Naive thymus-derived CD8-positive, alpha-beta T cell (primary cell): ENCODE results near the gene FAF1. TPM values are rescaled to one million over a fixed set of nuclear protein-coding genes. Genes with fewer than 3 reads are reported as not detected.
A peak's percentile ranks its signal among the peaks of the same experiment; 100 is the strongest.

Source experiments
- ATAC-seq, 2 donors: fragments of 150-1000 bp; cut with Tn5 transposase in 1 of 2; sonication (Bioruptor Pico), chemical (Tn5 transposase) in 1 of 2; 1 replicate in 1 of 2; 2 replicates in 1 of 2; pipeline ENCODE4 v1.10.0; 2021; ENCODE audit warnings: mild to moderate bottlenecking in 2 of 2, moderate library complexity in 2 of 2
- POLR2A ChIA-PET: fragments of 350-600 bp; sonication (Branson Sonifier 250); formaldehyde crosslinking; loops from one replicate; lab custom pipeline; 2021; ENCODE audit warnings: antibody characterized with exemption; lab: Charles Lee
- DNase-seq, 10 donors: peaks; one replicate each; pipeline versions ENCODE4 v3.0.0 to v3.0.0-alpha.2; 2020 to 2022
- H3K27ac Mint-ChIP-seq, 10 donors: one replicate each; pipeline ENCODE4 v1.8.0; 2020 to 2022; ENCODE audit warnings: mild to moderate bottlenecking in 10 of 10, mixed read lengths in 10 of 10, moderate library complexity in 4 of 10, inconsistent platforms in 1 of 10
- H3K27me3 Mint-ChIP-seq, 5 donors: one replicate each; pipeline ENCODE4 v1.8.0; 2021 to 2022; ENCODE audit warnings: mixed read lengths in 5 of 5
- H3K36me3 Mint-ChIP-seq, 3 donors: one replicate each; pipeline ENCODE4 v1.8.0; 2020 to 2022; ENCODE audit warnings: mixed read lengths in 3 of 3, mild to moderate bottlenecking in 2 of 3, inconsistent platforms in 1 of 3
- H3K4me1 Mint-ChIP-seq, 4 donors: one replicate each; pipeline ENCODE4 v1.8.0; 2021 to 2022; ENCODE audit warnings: mixed read lengths in 4 of 4
- H3K4me3 Mint-ChIP-seq, 10 donors: one replicate each; pipeline ENCODE4 v1.8.0; 2020 to 2022; ENCODE audit warnings: mild to moderate bottlenecking in 10 of 10, mixed read lengths in 10 of 10, moderate library complexity in 6 of 10, inconsistent platforms in 1 of 10
- H3K9me3 Mint-ChIP-seq, 9 donors: one replicate each; pipeline ENCODE4 v1.8.0; 2020 to 2022; ENCODE audit warnings: mixed read lengths in 9 of 9, mild to moderate bottlenecking in 3 of 9, inconsistent platforms in 1 of 9, moderate library complexity in 1 of 9
- polyA plus RNA-seq, 3 donors: library from polyadenylated mRNA; unstranded; fragments of 300-500 nt; fragmentation: Illumina TruSeq; gene quantifications; one replicate each; pipeline ENCODE4 v1.2.3, GENCODE V29; 2021
- total RNA-seq, 8 experiments: library from RNA in 2 of 8; stranded (reverse) in 2 of 8; gene quantifications; one replicate each; pipeline ENCODE4 v1.2.3 and lab custom pipeline; 2021 to 2026

FAF1 gene
- total and polyA plus RNA-seq, 5 experiments from 2014 or later = 46.2 to 64.5 (median 48.2) TPM

- POLR2A ChIA-PET = no interaction called here
- Mint-ChIP-seq H3K36me3 (peaks cover 30 to 80% (median 70%) of the 10 kb centered on the region in 3 donors), H3K27ac (no peak overlapping the region), H3K27me3 (no peaks in the 10 kb centered on the region), H3K4me1 (peaks cover 0 to 3% (median 1%) of the 10 kb centered on the region in 4 donors), H3K9me3 (peaks cover 0 to 22% (median 8%) of the 10 kb centered on the region in 9 donors), H3K4me3 (no peak overlapping the region)
- no peak for ATAC-seq
- DNase-seq = no peak
Observed at GRCh38 chr1:50493710-50494109, 466.4 kb downstream of the FAF1 start.

GRCh38 chr1:50492142-50492541 lies 467.9 kb downstream of the FAF1 start:
- no peak for DNase-seq
- Mint-ChIP-seq H3K4me3 (no peak overlapping the region), H3K27ac (no peak overlapping the region), H3K27me3 (no peaks in the 10 kb centered on the region), H3K36me3 (peaks cover 22 to 81% (median 64%) of the 10 kb centered on the region in 3 donors), H3K4me1 (peaks cover 0 to 3% (median 1%) of the 10 kb centered on the region in 4 donors), H3K9me3 (peaks cover 0 to 10% (median 5%) of the 10 kb centered on the region in 9 donors)
- no peak for ATAC-seq
- POLR2A ChIA-PET = no interaction called here

GRCh38 chr1:50491142-50491541 lies 468.9 kb downstream of the FAF1 start:
- H3K4me3 Mint-ChIP-seq = no peak overlapping the region
- peak overlapping the region in 2 of 10 donors; percentile 28 to 59 for H3K27ac Mint-ChIP-seq
- peaks cover 20 to 79% (median 58%) of the 10 kb centered on the region in 3 donors for H3K36me3 Mint-ChIP-seq
- H3K9me3 Mint-ChIP-seq = peaks cover 0 to 9% (median 0%) of the 10 kb centered on the region in 9 donors
- POLR2A ChIA-PET = no interaction called here
- ATAC-seq = no peak
- DNase-seq = no peak
- H3K27me3 Mint-ChIP-seq = no peaks in the 10 kb centered on the region
- peaks cover 0 to 3% (median 1%) of the 10 kb centered on the region in 4 donors for H3K4me1 Mint-ChIP-seq

GRCh38 chr1:50490640-50491039 lies 469.4 kb downstream of the FAF1 start:
- H3K27me3 Mint-ChIP-seq = no peaks in the 10 kb centered on the region
- H3K27ac Mint-ChIP-seq = peak overlapping the region in 2 of 10 donors; percentile 4 to 28
- POLR2A ChIA-PET = no interaction called here
- ATAC-seq (no peak), DNase-seq (no peak)
- no peak overlapping the region for H3K4me3 Mint-ChIP-seq
- peaks cover 0 to 3% (median 1%) of the 10 kb centered on the region in 4 donors for H3K4me1 Mint-ChIP-seq
- H3K36me3 Mint-ChIP-seq = peaks cover 18 to 80% (median 59%) of the 10 kb centered on the region in 3 donors
- peaks cover 0 to 7% (median 0%) of the 10 kb centered on the region in 9 donors for H3K9me3 Mint-ChIP-seq

GRCh38 chr1:50488876-50489275 lies 471.2 kb downstream of the FAF1 start:
- H3K9me3 Mint-ChIP-seq = peaks cover 0 to 7% (median 0%) of the 10 kb centered on the region in 9 donors
- no peaks in the 10 kb centered on the region for H3K27me3 Mint-ChIP-seq
- peaks cover 0 to 3% (median 1%) of the 10 kb centered on the region in 4 donors for H3K4me1 Mint-ChIP-seq
- POLR2A ChIA-PET = no interaction called here
- ATAC-seq (no peak), DNase-seq (no peak)
- H3K4me3 Mint-ChIP-seq = no peak overlapping the region
- H3K27ac Mint-ChIP-seq = no peak overlapping the region
- H3K36me3 Mint-ChIP-seq = peaks cover 15 to 73% (median 52%) of the 10 kb centered on the region in 3 donors

- Mint-ChIP-seq H3K27ac (no peak overlapping the region), H3K27me3 (no peaks in the 10 kb centered on the region), H3K4me1 (peaks cover 0 to 3% (median 1%) of the 10 kb centered on the region in 4 donors), H3K9me3 (peaks cover 0 to 7% (median 0%) of the 10 kb centered on the region in 9 donors), H3K36me3 (peaks cover 21 to 78% (median 52%) of the 10 kb centered on the region in 3 donors), H3K4me3 (no peak overlapping the region)
- ATAC-seq (no peak), DNase-seq (no peak)
- POLR2A ChIA-PET = no interaction called here
Observed at GRCh38 chr1:50488356-50488755, 471.7 kb downstream of the FAF1 start.

GRCh38 chr1:50487725-50488124 lies 472.3 kb downstream of the FAF1 start:
- H3K27me3 Mint-ChIP-seq = no peaks in the 10 kb centered on the region
- ATAC-seq = no peak
- DNase-seq = no peak
- peaks cover 0 to 3% (median 1%) of the 10 kb centered on the region in 4 donors for H3K4me1 Mint-ChIP-seq
- H3K27ac Mint-ChIP-seq = no peak overlapping the region
- H3K4me3 Mint-ChIP-seq = no peak overlapping the region
- H3K36me3 Mint-ChIP-seq = peaks cover 22 to 75% (median 54%) of the 10 kb centered on the region in 3 donors
- H3K9me3 Mint-ChIP-seq = peaks cover 0 to 7% (median 0%) of the 10 kb centered on the region in 9 donors
- POLR2A ChIA-PET = no interaction called here

GRCh38 chr1:50481142-50481736 lies 478.8 kb downstream of the FAF1 start:
- Mint-ChIP-seq H3K27me3 (no peaks in the 10 kb centered on the region), H3K4me3 (no peak overlapping the region), H3K4me1 (no peaks in the 10 kb centered on the region), H3K36me3 (peaks cover 8 to 28% (median 21%) of the 10 kb centered on the region in 3 donors), H3K9me3 (no peaks in the 10 kb centered on the region), H3K27ac (peak overlapping the region in 1 of 10 donors; percentile 10)
- POLR2A ChIA-PET = no interaction called here
- ATAC-seq = no peak
- DNase-seq = no peak

GRCh38 chr1:50476800-50477199 lies 483.3 kb downstream of the FAF1 start:
- DNase-seq = no peak
- Mint-ChIP-seq H3K36me3 (peaks cover 5 to 48% (median 27%) of the 10 kb centered on the region in 3 donors), H3K4me3 (no peak overlapping the region), H3K27ac (no peak overlapping the region), H3K27me3 (no peaks in the 10 kb centered on the region), H3K9me3 (no peaks in the 10 kb centered on the region), H3K4me1 (no peaks in the 10 kb centered on the region)
- ATAC-seq = no peak
- POLR2A ChIA-PET = no interaction called here

- Mint-ChIP-seq H3K27ac (no peak overlapping the region), H3K9me3 (no peaks in the 10 kb centered on the region), H3K36me3 (peaks cover 5 to 58% (median 34%) of the 10 kb centered on the region in 3 donors), H3K27me3 (no peaks in the 10 kb centered on the region), H3K4me3 (no peak overlapping the region), H3K4me1 (no peaks in the 10 kb centered on the region)
- no peak for ATAC-seq
- no peak for DNase-seq
- POLR2A ChIA-PET = no interaction called here
Observed at GRCh38 chr1:50474859-50475809, 484.9 kb downstream of the FAF1 start.

- H3K36me3 Mint-ChIP-seq = peaks cover 5 to 63% (median 39%) of the 10 kb centered on the region in 3 donors
- no peak overlapping the region for H3K4me3 Mint-ChIP-seq
- POLR2A ChIA-PET = no interaction called here
Observed at GRCh38 chr1:50473513-50473912, 486.6 kb downstream of the FAF1 start.

GRCh38 chr1:50471967-50472366 lies 488.1 kb downstream of the FAF1 start:
- H3K4me1 Mint-ChIP-seq = peaks cover 0 to 4% (median 0%) of the 10 kb centered on the region in 4 donors
- no peak overlapping the region for H3K27ac Mint-ChIP-seq
- peaks cover 5 to 63% (median 40%) of the 10 kb centered on the region in 3 donors for H3K36me3 Mint-ChIP-seq
- no peaks in the 10 kb centered on the region for H3K27me3 Mint-ChIP-seq
- ATAC-seq = no peak
- no peak overlapping the region for H3K4me3 Mint-ChIP-seq
- POLR2A ChIA-PET = no interaction called here
- no peaks in the 10 kb centered on the region for H3K9me3 Mint-ChIP-seq
- no peak for DNase-seq

More at GRCh38 chr1:50473513-50473912, 486.6 kb downstream of the FAF1 start:
- no peaks in the 10 kb centered on the region for H3K27me3 Mint-ChIP-seq
- H3K4me1 Mint-ChIP-seq = peaks cover 0 to 4% (median 0%) of the 10 kb centered on the region in 4 donors
- ATAC-seq (no peak), DNase-seq (no peak)
- peak overlapping the region in 1 of 10 donors; percentile 24 for H3K27ac Mint-ChIP-seq
- no peaks in the 10 kb centered on the region for H3K9me3 Mint-ChIP-seq

GRCh38 chr1:50462964-50463363 lies 497.1 kb downstream of the FAF1 start:
- POLR2A ChIA-PET = no interaction called here
- no peaks in the 10 kb centered on the region for H3K9me3 Mint-ChIP-seq
- no peak for DNase-seq
- no peaks in the 10 kb centered on the region for H3K27me3 Mint-ChIP-seq
- H3K27ac Mint-ChIP-seq = no peak overlapping the region
- ATAC-seq = no peak
- H3K4me1 Mint-ChIP-seq = peaks cover 4 to 10% (median 7%) of the 10 kb centered on the region in 4 donors
- no peak overlapping the region for H3K4me3 Mint-ChIP-seq
- peaks cover 4 to 17% (median 16%) of the 10 kb centered on the region in 3 donors for H3K36me3 Mint-ChIP-seq
